Measurements from ENCODE around the gene SMAD3.

SMAD3 gene

DNA sequence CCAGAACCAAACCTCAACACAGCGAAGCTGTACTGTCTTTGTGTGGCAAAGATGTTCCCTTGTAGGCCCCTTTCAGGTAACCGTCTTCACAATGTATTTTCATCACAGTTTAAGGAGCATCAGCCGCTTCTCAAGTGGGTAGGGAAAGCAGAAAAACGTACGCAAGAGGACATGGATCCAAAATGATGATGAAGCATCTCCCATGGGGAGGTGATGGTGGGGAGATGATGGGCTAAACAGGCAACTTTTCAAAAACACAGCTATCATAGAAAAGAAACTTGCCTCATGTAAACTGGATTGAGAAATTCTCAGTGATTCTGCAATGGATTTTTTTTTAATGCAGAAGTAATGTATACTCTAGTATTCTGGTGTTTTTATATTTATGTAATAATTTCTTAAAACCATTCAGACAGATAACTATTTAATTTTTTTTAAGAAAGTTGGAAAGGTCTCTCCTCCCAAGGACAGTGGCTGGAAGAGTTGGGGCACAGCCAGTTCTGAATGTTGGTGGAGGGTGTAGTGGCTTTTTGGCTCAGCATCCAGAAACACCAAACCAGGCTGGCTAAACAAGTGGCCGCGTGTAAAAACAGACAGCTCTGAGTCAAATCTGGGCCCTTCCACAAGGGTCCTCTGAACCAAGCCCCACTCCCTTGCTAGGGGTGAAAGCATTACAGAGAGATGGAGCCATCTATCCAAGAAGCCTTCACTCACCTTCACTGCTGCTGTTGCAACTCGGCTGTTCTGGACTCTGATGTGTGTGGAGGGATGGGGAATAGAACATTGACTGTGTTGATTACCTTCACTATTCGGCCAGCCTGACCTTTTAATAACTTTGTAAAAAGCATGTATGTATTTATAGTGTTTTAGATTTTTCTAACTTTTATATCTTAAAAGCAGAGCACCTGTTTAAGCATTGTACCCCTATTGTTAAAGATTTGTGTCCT, 129.0 kb downstream of the SMAD3 start:
- ChIA-PET POLR2A (interaction anchor here (0.5 to 0.6 kb wide), 2 partner anchors 44 to 236 kb away, joined by 3 read pairs; no protein-coding TSS in a partner anchor), CTCF (no interaction called here)
- Histone ChIP-seq H3K4me3 (ENCODE audit: low read depth, low read length) (no peak overlapping the region), H3K9me3 (ENCODE audit: control insufficient read depth, insufficient read depth, low read depth, low read length) (no peaks in the 10 kb centered on the region), H3K36me3 (ENCODE audit: control insufficient read depth in 2 of 2, insufficient read depth in 1 of 2, low read length in 2 of 2) (peaks cover 0 to 51% of the 10 kb centered on the region in 2 experiments; a peak in 2 of 3 replicates), H3K27ac (ENCODE audit: extremely low read depth, low read depth, low read length) (no peak overlapping the region), H3K4me1 (ENCODE audit: control insufficient read depth, insufficient read depth, low read length) (peaks cover 3% of the 10 kb centered on the region)
- TF ChIP-seq GLI4 (tag by site-specific recombination; IDR thresholded peaks at IDR 0.05) (no peak), ZNF600 (tag by site-specific recombination; IDR thresholded peaks at IDR 0.05) (peak; percentile 93), ZNF341 (tag by site-specific recombination; IDR thresholded peaks at IDR 0.05; ENCODE audit: low read depth) (peak; percentile 24; the same call in 1 of the 2 replicates)

DNA sequence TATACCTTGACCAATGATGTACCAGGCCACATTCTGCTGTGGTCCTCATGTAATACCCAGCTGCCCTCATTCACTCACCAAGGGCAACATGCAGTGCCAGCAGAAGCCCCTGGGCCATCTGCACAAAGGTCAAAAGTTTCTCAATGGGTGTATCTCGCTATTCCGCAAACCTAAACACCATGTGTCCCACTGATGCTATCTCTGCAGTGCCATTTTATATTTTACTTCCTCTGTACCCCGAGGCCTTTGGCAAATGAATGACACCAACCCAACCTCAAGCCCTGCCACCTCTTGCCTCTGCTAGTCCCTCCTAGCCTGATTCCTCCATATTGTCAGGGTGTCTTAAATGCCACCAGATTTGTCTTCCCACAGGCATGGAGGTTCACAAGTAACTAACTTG, 129.9 kb downstream of the SMAD3 start:
- no peak overlapping the region for H3K4me3 ChIP-seq (ENCODE audit: low read depth, low read length)
- ChIA-PET CTCF (interaction anchor here (1.4 kb wide), 1 partner anchor 9 kb away, joined by 4 read pairs; no protein-coding TSS in a partner anchor), POLR2A (no interaction called here)
- peaks cover 3% of the 10 kb centered on the region for H3K4me1 ChIP-seq (ENCODE audit: control insufficient read depth, insufficient read depth, low read length)
- peaks cover 0 to 50% of the 10 kb centered on the region in 2 experiments; a peak in 2 of 3 replicates for H3K36me3 ChIP-seq (ENCODE audit: control insufficient read depth in 2 of 2, insufficient read depth in 1 of 2, low read length in 2 of 2)
- no peaks in the 10 kb centered on the region for H3K9me3 ChIP-seq (ENCODE audit: control insufficient read depth, insufficient read depth, low read depth, low read length)
- TF ChIP-seq ZBTB49 (tag by site-specific recombination; IDR thresholded peaks at IDR 0.05; ENCODE audit: low read depth) = no peak
- no peak for TF ChIP-seq SETDB1 (IDR thresholded peaks at IDR 0.05; ENCODE audit: insufficient read length, low read length)
- TF ChIP-seq ZSCAN23 (tag by site-specific recombination; IDR thresholded peaks at IDR 0.05) = no peak
- TF ChIP-seq ZNF292 (tag by site-specific recombination; IDR thresholded peaks at IDR 0.05; ENCODE audit: borderline replicate concordance, low read depth) = no peak
- TF ChIP-seq ZNF211 (tag by site-specific recombination; IDR thresholded peaks at IDR 0.05; ENCODE audit: low read depth) = no peak
- TF ChIP-seq FEZF1 (tag by site-specific recombination; IDR thresholded peaks at IDR 0.05) = no peak
- no peak for TF ChIP-seq ZNF302 (tag by site-specific recombination; IDR thresholded peaks at IDR 0.05; ENCODE audit: low read depth)
- no peak for TF ChIP-seq ZNF785 (tag by site-specific recombination; IDR thresholded peaks at IDR 0.05)
- no peak for TF ChIP-seq ZNF350 (tag by site-specific recombination; IDR thresholded peaks at IDR 0.05)
- no peak for TF ChIP-seq ZNF704 (tag by site-specific recombination; IDR thresholded peaks at IDR 0.05)
- TF ChIP-seq, protein P1, sequence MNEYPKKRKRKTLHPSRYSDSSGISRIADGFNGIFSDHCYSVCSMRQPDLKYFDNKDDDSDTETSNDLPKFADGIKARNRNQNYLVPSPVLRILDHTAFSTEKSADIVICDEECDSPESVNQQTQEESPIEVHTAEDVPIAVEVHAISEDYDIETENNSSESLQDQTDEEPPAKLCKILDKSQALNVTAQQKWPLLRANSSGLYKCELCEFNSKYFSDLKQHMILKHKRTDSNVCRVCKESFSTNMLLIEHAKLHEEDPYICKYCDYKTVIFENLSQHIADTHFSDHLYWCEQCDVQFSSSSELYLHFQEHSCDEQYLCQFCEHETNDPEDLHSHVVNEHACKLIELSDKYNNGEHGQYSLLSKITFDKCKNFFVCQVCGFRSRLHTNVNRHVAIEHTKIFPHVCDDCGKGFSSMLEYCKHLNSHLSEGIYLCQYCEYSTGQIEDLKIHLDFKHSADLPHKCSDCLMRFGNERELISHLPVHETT (tag by site-specific recombination; IDR thresholded peaks at IDR 0.05) = no peak
- no peak for TF ChIP-seq PRDM1 (tag by site-specific recombination; IDR thresholded peaks at IDR 0.05)
- TF ChIP-seq BCL11A (tag by site-specific recombination; IDR thresholded peaks at IDR 0.05; ENCODE audit: low read depth) = no peak
- no peak for TF ChIP-seq ZNF747 (tag by site-specific recombination; IDR thresholded peaks at IDR 0.05)
- no peak for TF ChIP-seq ZNF707 (tag by site-specific recombination; IDR thresholded peaks at IDR 0.05)
- TF ChIP-seq ZSCAN4 (tag by site-specific recombination; IDR thresholded peaks at IDR 0.05) = no peak
- no peak overlapping the region for H3K27ac ChIP-seq (ENCODE audit: extremely low read depth, low read depth, low read length)
